C4-2B (cell line): Measurements from ENCODE around the gene DDIAS.
"Not testable (repeated sequence)": the region's sequence is repeated elsewhere in the genome, so short reads cannot be mapped to it uniquely, and the experiment has no call there.

ENCODE experiments used
- H3K27ac ChIP-seq: fragments of 450-650 bp; 2 replicates; pipeline ENCODE4 v1.5.1; 2017
- CTCF ChIP-seq: fragments of 450-650 bp; conservative IDR thresholded peaks from 2 replicates; pipeline ENCODE4 v1.5.1; 2017; ENCODE audit warnings: mild to moderate bottlenecking
- ZFX ChIP-seq: fragments of 450-650 bp; IDR thresholded peaks from 2 replicates; pipeline ENCODE4 v1.6.1; 2017

DDIAS gene

GRCh38 chr11:82939456-82939855 is 37.9 kb downstream of the DDIAS start:
- TF ChIP-seq CTCF = no peak
- no peak for TF ChIP-seq ZFX
- no peak overlapping the region for H3K27ac ChIP-seq

- H3K27ac ChIP-seq = no peak overlapping the region
- TF ChIP-seq ZFX (no peak), CTCF (no peak)
Measured at GRCh38 chr11:82942376-82942775, 40.8 kb downstream of the DDIAS start.

GRCh38 chr11:82943430-82943829 is 41.9 kb downstream of the DDIAS start:
- not testable (repeated sequence) for H3K27ac ChIP-seq

- no peak overlapping the region for H3K27ac ChIP-seq
- TF ChIP-seq CTCF (no peak), ZFX (no peak)
Measured at GRCh38 chr11:82944198-82944597, 42.7 kb downstream of the DDIAS start.

- H3K27ac ChIP-seq = not testable (repeated sequence)
Measured at GRCh38 chr11:82945041-82945440, 43.5 kb downstream of the DDIAS start.

GRCh38 chr11:82945682-82946081 is 44.1 kb downstream of the DDIAS start:
- TF ChIP-seq ZFX (no peak), CTCF (no peak)
- no peak overlapping the region for H3K27ac ChIP-seq

- H3K27ac ChIP-seq = no peak overlapping the region
Measured at GRCh38 chr11:82949352-82949751, 47.8 kb downstream of the DDIAS start.

GRCh38 chr11:82950502-82950901 is 49.0 kb downstream of the DDIAS start:
- not testable (repeated sequence) for H3K27ac ChIP-seq

More at GRCh38 chr11:82949352-82949751, 47.8 kb downstream of the DDIAS start:
- TF ChIP-seq CTCF (no peak), ZFX (no peak)

- H3K27ac ChIP-seq = not testable (repeated sequence)
Measured at GRCh38 chr11:82955736-82956453, 54.4 kb downstream of the DDIAS start.
